GM21576 (cell line): ENCODE data around the gene WDR31.
"Not testable (repeated sequence)": the region's sequence is repeated elsewhere in the genome, so short reads cannot be mapped to it uniquely, and the experiment has no call there.

Experiments
- ATAC-seq: cut with Tn5 transposase; IDR thresholded peaks from one replicate; pipeline ENCODE4 v1.9.1; 2021; ENCODE audit warnings: mild to moderate bottlenecking, moderate library complexity; ENCODE audit not compliant: unreplicated experiment

Gene WDR31

GRCh38 chr9:113298924-113299770, 40.9 kb downstream of the WDR31 start:
- ATAC-seq, result no peak

GRCh38 chr9:113298311-113298710, 41.8 kb downstream of the WDR31 start:
- no peak for ATAC-seq

- ATAC-seq, result no peak
Observed at GRCh38 chr9:113296796-113297558, 43.1 kb downstream of the WDR31 start.

GRCh38 chr9:113296247-113296646, 43.8 kb downstream of the WDR31 start:
- ATAC-seq, result not testable (repeated sequence)

GRCh38 chr9:113293285-113293878, 46.7 kb downstream of the WDR31 start:
- ATAC-seq, result no peak

- ATAC-seq, result no peak
Observed at GRCh38 chr9:113290052-113290607, 49.9 kb downstream of the WDR31 start.

GRCh38 chr9:113289091-113289490, 51.0 kb downstream of the WDR31 start:
- ATAC-seq, result no peak

GRCh38 chr9:113281356-113281755, 58.7 kb downstream of the WDR31 start:
- ATAC-seq, result no peak

GRCh38 chr9:113278840-113279239, 61.2 kb downstream of the WDR31 start:
- ATAC-seq, result no peak

GRCh38 chr9:113275157-113276131, 64.6 kb downstream of the WDR31 start, which contains the start of the genes CDC26 and PRPF4:
Gene CDC26 (minus strand): TSS chr9:113275572. CDS start chr9:113272507, 3,065 bp downstream.
Gene PRPF4 (plus strand): TSS chr9:113275658. CDS start chr9:113275744, 86 bp downstream.
- peak; percentile 98 for ATAC-seq

- peak; percentile 1 for ATAC-seq
Observed at GRCh38 chr9:113274474-113275156, 65.5 kb downstream of the WDR31 start.

- ATAC-seq, result no peak
Observed at GRCh38 chr9:113269871-113270270, 70.2 kb downstream of the WDR31 start.

- ATAC-seq, result no peak
Observed at GRCh38 chr9:113269355-113269754, 70.7 kb downstream of the WDR31 start.

- ATAC-seq, result no peak
Observed at GRCh38 chr9:113267911-113268566, 72.0 kb downstream of the WDR31 start.

GRCh38 chr9:113266174-113266573, 73.9 kb downstream of the WDR31 start:
- no peak for ATAC-seq
